Measurements from ENCODE around the gene RTL10.

The RTL10 gene

DNA sequence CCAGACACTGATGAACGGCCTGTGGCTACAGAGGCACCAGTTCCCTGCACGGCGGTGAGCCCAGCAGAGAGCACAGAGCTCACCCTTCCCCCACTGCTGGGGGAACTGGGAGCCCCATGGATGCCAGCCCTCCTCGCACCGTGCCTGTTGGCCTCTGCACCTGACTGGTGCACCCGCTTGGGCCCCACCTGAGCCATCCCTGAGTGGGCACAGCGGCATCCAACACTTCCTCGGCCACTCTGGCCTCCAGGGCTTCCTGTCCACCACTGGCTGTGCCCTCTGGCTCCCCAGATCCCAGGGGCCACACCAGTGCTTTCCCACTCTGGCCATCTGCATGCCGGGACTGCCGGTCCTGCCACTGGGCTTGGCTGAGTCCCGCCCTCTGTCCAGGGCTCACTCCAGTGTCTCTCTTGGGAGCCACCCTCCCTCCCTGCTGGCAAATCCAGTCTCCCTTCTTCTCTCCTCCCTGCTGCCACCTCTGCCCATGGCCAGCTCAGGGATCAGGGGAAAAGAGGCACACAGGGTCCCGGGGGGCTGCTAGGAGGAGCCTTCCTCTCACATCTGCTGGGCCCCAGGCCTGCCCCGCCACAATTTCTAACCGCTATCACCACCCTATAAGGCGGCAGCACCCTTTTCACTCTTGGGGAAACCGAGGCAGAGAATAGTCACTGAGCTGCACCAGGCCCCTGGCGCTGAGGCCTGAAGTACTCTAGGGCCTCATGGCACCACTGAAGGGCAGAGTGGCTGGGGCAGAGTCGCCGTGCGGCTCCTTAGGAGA, 33.0 kb downstream of the RTL10 start:
- DNase-seq = no peak

- DNase-seq = no peak
Measured at GRCh38 chr22:19820880-19821522, 33.7 kb downstream of the RTL10 start.

GRCh38 chr22:19819911-19820879, 34.5 kb downstream of the RTL10 start:
- DNase-seq = no peak

DNA sequence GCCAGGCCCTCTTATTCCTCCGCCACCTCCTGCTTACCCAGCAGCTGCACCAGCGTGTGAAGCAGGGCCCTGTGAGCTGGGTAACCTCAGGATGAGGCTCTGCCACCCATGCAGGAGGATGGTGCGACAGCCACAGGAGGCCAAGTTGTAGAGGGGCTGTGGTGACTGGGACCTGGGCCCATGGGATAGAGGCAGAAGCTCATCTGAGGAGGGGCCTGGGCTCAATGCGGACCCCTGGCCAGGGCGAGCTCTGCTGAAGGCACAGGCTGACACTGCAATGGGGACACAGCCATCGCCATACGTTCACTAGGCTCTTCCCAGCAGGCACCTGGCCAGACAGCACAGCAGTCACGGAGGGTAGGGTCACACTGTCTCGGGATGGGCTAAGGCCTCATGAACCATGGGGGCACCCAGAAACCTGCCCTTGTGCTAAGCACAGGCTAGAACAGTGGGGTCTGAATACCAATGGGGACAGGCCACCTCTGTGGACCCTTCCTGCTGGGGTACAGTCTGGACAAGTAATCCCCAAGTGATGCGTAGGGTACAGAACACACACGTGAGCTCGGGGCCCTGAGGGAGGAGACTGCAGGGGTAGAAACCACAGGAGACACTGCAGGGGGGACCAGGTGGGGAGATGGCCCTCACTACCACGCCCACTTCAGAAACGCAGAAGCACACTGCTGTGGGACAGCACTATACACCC, 35.3 kb downstream of the RTL10 start:
- DNase-seq = no peak

DNA sequence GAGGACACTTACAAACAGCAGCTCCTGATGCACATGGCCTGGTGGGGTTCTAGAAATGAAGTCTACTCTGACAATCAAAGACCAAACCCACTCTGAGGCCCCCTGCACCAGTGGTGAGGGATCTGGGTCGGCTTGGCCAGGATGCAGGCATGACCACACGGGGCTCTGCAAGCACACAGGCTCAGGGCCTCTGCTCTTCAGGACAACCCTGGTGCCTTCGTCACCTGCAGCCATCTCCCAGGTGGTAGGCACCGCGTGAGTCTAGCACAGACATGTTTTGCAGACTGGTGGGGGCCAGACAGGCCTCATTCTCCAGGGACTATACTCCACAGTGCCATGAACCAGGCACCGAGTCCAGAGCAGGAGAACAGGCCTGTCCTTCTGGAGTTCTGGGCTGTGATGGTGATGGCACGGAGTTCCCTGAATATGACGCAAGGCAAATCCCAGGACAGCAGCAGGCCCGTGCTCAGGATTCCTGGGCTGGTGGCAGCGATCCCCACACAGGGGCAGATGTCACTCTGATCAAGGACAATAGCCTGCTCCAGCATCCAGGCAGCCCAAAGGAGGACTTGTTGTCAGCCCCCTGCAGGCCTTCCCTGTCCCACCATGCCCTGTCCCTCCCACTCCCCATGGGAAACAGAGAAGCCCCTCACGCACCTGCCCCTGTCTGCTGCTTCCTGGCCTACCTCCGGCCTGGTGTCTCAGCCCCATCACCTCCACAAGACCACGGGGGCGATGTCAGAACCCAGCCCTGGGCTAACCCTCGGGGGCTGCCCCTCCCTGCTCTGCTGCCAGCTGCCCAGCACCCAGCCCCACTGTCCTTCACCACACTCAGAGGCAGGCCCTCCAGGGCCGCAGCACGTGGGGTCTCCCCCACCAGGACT, 36.1 kb downstream of the RTL10 start:
- DNase-seq = no peak

DNA sequence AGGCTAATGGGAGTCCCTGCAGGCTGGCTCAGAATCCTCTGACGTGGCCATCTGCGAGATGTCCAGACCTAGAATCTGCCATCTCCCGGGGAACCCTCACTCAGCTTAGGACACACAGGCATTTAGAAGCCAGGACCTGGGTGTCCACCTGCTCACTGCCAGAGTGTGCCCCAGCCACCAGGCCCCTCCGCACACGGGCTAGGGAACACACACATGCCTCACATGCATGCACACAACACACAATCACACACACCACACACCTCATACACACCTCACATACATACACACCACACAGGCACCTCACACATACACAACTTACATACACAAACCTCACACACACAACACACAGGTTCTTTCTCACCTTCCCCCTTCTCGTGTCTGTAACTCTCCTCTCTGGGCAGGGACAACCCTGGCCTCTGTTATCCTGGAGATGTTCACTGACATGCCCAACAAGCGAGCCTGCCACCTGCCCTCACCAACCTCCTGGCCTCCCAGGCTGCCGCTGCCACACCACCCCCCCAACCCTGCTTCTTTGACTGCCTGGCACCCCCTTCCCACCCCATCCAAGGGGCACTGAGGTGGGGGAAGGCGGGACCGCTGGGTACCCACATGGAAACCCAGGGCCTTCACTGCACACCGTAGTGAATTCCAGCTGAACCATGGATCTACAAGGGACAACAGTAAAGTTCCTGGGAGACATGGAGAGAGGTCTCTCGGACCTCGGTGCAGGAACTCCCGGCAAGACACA, 38.1 kb downstream of the RTL10 start:
- DNase-seq = no peak

DNA sequence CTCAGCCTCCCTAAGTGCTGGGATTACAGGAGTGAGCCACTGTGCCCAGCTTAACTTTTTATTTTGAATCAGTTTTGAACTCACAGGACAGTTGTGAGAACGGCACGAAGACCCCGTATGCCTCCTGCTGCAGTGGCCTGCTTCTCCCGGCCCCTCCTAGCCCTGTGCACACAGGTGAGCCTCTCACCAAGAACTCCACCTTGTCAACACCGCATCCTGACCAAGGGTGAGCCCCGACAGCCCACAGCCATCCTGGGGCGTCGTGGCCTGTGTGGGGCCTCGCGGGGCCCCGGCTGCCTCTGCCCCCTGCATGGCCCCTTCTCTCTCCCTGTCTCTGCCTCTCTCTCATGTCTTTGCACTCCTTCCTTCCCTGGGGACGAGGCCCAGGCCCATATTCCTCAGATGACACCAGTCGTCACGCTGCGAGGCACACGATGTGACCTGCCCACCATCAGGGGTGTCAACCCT, 38.8 kb downstream of the RTL10 start:
- no peak for DNase-seq

GRCh38 chr22:19815093-19815822, 39.4 kb downstream of the RTL10 start:
- DNase-seq = no peak

GRCh38 chr22:19814428-19814827, 40.2 kb downstream of the RTL10 start:
- no peak for DNase-seq

GRCh38 chr22:19812910-19813309, 41.8 kb downstream of the RTL10 start:
- no peak for DNase-seq

GRCh38 chr22:19811811-19812771, 42.6 kb downstream of the RTL10 start:
- no peak for DNase-seq

GRCh38 chr22:19811211-19811621, 43.5 kb downstream of the RTL10 start:
- no peak for DNase-seq

DNA sequence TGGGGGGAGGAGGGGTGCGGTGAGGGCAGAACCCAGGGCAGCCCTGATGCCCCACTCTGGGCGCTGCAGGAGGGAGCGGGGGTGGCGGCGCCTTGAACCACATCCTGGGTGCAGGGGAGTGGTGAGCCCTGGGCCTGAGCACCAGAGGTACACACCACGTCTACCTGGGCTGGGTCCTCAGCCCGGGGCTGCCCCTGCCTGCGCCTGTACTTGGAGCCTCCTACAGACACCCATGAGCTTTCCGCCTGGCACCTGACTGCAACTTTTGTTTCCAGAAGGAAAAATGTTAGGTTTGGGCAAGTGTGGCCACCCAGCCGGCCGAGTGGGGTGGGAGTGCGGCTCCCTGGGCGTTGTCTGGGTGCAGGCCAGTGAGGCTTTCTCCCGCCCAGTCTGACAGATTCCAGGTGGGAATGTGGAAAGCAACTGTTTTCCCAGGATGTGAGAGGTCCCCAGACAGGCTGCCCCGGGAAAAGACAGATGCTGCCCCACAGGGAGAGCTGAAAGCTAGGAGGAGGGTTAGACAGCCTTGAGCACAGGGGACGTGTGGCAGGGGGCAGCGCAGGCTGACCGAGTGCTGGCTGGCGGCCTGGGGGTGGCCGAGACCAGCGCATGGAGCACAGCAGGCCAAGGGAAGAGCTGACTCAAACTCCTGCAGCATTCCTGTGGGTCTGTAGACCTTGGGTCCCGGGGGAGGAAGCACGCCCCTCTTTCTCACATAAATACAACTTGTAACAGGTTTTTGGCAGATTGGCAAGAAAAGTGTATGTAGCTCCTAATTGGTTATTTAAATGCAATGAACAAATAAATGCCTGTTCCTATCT, 44.1 kb downstream of the RTL10 start:
- DNase-seq = no peak

- no peak for DNase-seq
Measured at GRCh38 chr22:19809741-19810140, 44.9 kb downstream of the RTL10 start.

GRCh38 chr22:19808873-19809478, 45.7 kb downstream of the RTL10 start:
- no peak for DNase-seq

GRCh38 chr22:19807914-19808872, 46.5 kb downstream of the RTL10 start:
- no peak for DNase-seq
